ENCODE measurements around the gene TMEM115.

- no peak for TF ChIP-seq CTCF (IDR thresholded peaks at IDR 0.05)
- TF ChIP-seq POLR2A (IDR thresholded peaks at IDR 0.05): no peak
- no peak for TF ChIP-seq POLR2AphosphoS5 (IDR thresholded peaks at IDR 0.05)
Measured at GRCh38 chr3:50354850-50355249, 4.5 kb downstream of the TMEM115 start.
